ENCODE data around the gene ASB4.
A peak's percentile ranks its signal among the peaks of the same experiment; 100 is the strongest.
"Not testable (repeated sequence)": the region's sequence is repeated elsewhere in the genome, so short reads cannot be mapped to it uniquely, and the experiment has no call there.

ASB4 gene

GRCh38 chr7:95478272-95479037 is 7.3 kb upstream of the ASB4 start:
- peak; percentile 85 for DNase-seq

GRCh38 chr7:95479992-95480624 is 5.6 kb upstream of the ASB4 start:
- no peak for DNase-seq

GRCh38 chr7:95481271-95482165 is 4.2 kb upstream of the ASB4 start:
- DNase-seq: no peak

DNA sequence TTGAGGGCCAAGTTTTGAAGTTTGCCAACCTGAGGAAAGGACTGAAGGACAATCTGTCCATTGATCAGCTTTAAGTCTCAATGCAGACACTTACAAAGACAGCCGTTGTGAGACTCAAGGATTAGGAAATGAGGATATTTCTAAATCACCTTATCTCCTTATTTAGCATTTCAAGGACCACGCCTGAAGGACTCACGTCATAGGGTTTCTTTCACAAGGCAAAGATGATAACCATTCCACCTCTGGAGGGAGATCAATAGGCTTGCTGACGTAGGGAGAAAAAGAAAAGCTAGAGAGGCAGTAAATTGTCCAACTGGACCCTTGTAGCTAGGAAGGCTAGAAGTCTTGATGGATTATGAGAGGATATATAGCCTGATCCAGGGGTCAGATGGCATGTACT is 3.3 kb upstream of the ASB4 start:
- no peak for DNase-seq

DNA sequence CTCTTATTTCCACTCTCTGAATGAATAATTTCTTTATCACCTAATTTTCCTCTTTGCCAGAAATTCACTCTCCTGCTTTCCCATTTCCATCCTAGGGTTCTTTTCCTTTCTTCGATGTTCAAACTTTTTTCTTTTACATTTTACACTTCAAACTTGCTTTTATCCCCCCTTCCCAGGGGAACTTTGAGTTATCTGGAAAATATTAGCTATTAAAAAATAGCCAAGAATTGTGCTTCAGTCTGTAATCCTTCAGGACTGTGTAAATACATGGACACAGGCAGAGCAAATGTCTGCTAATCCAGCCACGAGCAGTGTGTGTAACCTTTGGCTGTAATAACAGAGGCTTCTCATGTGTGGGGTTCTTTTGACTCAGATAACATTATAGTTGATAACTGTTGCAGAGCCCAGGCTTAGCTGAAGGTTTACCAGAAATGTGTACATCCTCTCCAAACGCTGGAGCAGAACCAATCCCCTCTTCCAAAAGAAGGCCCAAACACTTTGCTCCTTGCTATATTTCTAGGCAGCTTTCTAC is 4.6 kb downstream of the ASB4 start:
- DNase-seq: no peak

DNA sequence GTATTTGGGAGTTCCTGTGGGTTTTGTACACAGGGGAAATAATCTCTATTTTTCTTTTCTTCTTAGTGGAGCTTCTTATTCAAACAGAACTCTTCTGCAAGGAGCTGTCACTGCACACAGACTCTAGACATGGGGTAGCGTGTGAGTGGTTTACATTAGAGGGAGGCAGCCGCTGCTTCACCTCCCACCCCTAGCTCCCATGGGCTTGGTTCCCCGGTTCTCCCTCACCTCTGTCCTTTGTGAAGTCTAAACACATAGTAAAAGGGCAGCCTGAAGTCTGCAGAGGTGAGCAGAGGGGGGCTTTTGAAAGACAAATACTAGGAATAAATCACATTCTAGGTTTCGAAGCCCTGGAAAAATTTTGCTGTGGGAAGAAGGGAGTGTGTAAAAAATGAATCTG is 5.5 kb downstream of the ASB4 start:
- DNase-seq: no peak

GRCh38 chr7:95491634-95492314 is 6.0 kb downstream of the ASB4 start:
- DNase-seq: no peak

- DNase-seq: no peak
Measured at GRCh38 chr7:95493247-95493646, 7.5 kb downstream of the ASB4 start.

GRCh38 chr7:95493844-95494243 is 8.1 kb downstream of the ASB4 start:
- no peak for DNase-seq

GRCh38 chr7:95501261-95501832 is 15.6 kb downstream of the ASB4 start:
- DNase-seq: no peak

- no peak for DNase-seq
Measured at GRCh38 chr7:95502403-95502802, 16.7 kb downstream of the ASB4 start.

DNA sequence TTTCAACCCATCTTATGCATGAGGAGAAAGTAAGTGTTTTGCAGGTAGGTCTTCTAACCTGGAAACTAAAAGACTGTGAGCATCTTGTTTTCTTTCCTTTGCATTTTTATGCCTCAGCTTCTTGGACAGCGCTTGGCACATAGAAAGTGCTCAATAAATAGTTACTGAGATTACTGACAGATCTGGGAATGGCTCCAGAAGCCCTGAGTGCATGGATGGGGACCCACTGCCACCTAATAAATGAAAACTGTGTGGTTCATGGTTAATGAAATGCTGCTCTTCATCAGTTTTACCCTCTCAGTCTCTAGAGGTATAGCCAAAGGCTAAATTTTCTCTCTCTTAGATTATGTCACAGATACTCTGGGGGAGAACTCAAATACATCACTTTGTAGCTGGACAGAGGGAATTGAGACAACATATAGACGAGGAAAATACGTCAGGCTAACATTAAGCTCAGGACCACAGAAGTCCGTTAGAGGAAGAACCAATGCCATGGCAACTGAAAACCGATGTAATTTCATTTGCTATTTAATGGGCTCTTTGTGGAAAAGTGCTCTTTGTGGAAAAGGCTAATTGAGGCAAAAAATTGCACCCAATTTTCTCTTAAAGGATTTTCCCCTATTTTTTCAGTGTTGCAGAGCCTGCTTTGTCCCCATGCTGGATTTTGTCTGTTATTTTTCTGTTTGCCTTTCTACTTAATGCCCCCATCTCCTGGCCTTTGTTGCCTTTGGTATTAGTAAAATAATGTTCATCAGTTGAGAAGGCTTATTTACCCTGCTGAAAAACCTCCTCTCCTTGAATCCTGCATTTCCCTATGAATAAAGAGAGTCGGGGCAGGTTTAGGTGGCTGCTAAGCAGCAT is 17.8 kb downstream of the ASB4 start:
- DNase-seq: peak; percentile 50

DNA sequence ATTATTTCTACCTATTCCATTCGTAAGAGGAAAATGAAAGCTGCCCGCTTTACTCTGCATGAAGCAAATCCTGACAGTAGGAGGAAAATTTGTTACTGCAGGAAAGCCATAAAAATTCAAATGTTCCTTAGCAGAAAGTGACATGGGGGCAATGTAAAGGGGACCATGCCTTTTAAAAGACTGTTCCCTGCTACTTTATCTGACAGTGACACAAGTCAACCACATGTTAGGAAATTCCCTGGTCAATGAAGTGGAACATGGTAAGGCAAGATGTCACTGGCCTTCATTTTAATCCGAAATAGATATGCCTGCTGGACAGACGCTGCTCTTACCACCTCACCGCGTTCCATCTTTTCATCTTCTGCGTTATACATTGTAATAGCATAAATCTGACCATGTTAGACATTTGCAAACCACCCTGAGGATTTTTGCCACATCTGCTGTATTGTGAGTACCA is 18.4 kb downstream of the ASB4 start:
- not testable (repeated sequence) for DNase-seq

GRCh38 chr7:95508780-95509179 is 23.0 kb downstream of the ASB4 start:
- no peak for DNase-seq

- peak; percentile 91 for DNase-seq
Measured at GRCh38 chr7:95509199-95509598, 23.5 kb downstream of the ASB4 start.

GRCh38 chr7:95511716-95512260 is 26.0 kb downstream of the ASB4 start:
- DNase-seq: peak; percentile 65

DNA sequence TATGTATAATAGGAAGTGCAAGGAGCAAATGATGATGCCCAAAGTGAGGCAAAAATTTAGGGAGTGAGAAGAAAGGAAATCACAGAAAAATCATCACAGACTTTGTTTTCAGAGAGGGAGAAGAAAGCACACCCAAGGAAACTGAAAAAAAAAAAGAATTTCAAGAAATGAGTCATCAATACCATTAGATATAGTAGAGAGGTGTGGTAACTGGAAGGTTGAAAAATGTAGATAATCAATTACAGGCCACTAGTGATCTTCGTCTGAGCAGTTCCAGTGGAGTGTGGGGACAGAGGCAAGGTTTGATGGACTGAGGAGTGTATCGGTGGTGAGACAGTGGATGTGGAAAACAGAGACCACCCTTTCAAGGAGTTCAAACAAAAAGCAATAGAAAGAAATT is 31.7 kb downstream of the ASB4 start:
- DNase-seq: no peak

GRCh38 chr7:95517870-95518269 is 32.1 kb downstream of the ASB4 start:
- no peak for DNase-seq

DNA sequence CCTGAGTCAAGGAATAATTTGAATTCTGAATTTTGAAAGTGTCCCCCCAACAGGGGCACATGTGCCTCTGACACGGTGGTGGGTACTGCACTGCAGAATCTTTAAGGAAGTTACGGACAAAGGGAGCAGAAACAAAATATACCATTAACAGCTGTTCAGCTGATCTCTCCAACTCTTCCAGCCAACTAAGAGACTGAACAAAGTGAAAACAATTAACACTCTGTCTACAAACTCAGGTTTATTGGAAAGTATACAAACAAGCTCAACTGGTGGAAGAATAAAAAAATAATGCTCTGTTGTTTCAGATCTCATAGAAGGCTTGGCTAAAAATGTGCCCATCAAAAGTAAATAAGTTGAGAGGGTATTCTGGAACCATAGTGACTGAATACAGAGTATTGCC is 34.4 kb downstream of the ASB4 start:
- DNase-seq: no peak

DNA sequence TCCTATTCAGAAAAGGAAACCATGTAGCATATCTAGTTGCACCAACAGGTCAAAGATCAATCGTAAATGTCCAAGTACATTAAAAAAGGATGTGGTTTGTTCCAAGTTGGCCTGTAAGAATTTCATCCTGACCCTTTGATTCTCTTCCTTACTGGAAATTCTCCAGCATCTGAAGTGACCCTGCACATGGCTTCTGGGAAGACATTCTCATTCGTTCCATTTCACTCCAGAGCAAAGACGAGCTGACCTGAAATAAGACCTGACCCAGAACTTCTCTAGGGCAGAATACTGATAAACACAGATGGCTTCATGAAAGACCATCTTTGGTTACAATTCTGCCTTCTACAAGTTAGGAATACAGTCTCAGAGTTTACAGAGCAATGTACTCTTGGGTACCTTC is 39.8 kb downstream of the ASB4 start:
- DNase-seq: no peak

DNA sequence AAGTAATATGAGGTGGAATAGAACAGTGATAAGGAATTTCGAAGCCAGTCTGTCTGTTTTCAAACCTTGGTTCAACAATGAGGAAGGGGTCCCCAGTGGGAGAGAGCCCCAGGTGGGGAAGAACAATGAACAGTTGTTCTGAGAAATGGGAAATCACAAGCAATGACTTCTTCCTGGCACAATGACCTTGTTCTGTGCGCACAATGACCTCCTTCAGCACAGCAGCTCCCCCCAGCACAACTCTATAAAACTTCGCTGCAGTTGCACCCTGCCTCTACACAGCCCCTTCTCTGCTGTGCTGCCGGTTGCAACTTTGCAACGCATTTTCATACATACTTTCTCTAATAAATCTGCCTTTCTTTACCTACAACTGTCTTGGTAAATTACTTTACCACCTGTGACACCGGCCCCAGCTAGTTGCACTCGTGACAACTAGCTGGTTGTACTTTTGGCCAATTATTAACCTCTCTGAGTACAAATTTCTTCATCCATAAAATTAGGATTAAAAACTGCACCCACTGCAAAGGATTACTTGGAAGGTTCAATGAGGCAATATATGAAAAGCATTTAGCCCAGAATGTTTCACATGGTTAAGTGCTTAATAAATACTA is 40.5 kb downstream of the ASB4 start:
- no peak for DNase-seq

Data from NCI-H748 treated with DMSO at 0.1 percent for 48 hours (cell line).